GM23338 (cell line): ENCODE measurements around the gene PARP8.

Experiments used
- CTCF ChIP-seq, 2 experiments: fragments of 200-600 bp in 1 of 2; sonication (generic) in 1 of 2; conservative IDR thresholded peaks; 2 replicates each; pipeline versions ENCODE4 v1.5.1 to v1.6.1; 2016 to 2017; ENCODE audit warnings: antibody characterized with exemption in 2 of 2, low read depth in 2 of 2, mild to moderate bottlenecking in 2 of 2, moderate library complexity in 1 of 2
- EZH2 ChIP-seq: fragments of 200-600 bp; sonication (generic); IDR thresholded peaks from one replicate; pipeline ENCODE4 v1.8.0; 2017; ENCODE audit warnings: antibody characterized with exemption, mild to moderate bottlenecking, low read depth; ENCODE audit not compliant: unreplicated experiment
- JUNB ChIP-seq: IDR thresholded peaks from one replicate; pipeline ENCODE4 v1.6.1; 2016; ENCODE audit warnings: antibody characterized with exemption; ENCODE audit not compliant: unreplicated experiment

GRCh38 chr5:50744776-50745175, 78.3 kb downstream of the PARP8 start:
- no peak for TF ChIP-seq CTCF (conservative IDR thresholded peaks at IDR 0.05; ENCODE audit: low read depth in 2 of 2)
- no peak for TF ChIP-seq EZH2
- no peak for TF ChIP-seq JUNB
